D721Med (cell line): ENCODE results near the gene TOR2A.

ENCODE experiments used
- DNase-seq: peaks from one replicate; pipeline ENCODE4 v3.0.0; 2011; ENCODE audit warnings: low spot score; ENCODE audit not compliant: insufficient read length
- FAIRE-seq: peaks from 2 replicates; lab custom pipeline; 2011; peaks lifted over from hg19 to GRCh38; lab: Jason Lieb, UNC
- TF ChIP-seq, protein P1 (sequence below): IDR thresholded peaks from 2 replicates; pipeline ENCODE4 v1.5.1; 2012; ENCODE audit warnings: mild to moderate bottlenecking, control low read depth; ENCODE audit not compliant: insufficient read depth; ENCODE audit errors: missing control alignments

The TOR2A gene

DNA sequence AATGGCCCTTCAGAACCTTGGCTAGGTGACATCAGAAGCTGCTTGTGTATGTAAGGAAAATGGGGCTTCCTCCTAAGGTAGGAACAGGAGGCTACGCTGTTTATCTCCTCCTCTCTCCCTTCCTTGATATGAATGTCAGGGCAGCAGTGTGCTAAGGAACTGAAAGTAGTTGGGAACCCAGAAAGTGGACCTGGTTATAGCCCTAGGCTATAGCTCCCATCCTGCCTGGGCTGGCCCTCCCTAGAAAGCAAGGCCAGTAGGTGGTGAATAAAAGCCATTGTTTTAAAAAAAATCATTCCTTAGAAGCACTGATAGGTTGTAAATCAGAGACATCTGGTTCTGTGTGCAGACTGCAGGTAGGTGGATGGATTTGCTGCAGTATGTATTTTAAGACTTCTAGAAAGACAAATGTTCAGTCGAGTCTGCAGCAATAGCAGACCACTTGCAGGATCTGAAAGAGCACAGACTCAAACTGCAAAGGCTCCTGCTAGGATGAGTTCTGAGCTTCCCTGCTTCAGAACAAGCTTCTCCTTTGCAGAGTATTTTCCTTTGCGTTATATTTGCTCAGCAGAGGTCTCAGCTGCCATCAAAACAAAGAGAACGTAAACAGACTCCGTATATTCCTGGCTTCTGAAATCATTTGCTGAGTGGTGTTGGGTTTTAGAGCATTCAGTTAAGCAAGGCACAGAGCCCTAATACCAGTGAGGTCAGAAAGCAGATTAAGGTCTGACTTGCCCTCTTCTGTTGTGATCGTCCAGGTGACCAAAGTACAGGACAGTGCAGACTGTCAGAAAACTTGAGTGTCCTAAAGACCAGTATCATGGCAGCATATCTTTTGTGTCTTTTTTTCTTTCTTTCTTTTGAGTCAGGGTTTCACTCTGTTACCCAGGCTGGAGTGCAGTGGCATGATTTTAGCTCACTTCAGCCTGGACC lies 48.4 kb downstream of the TOR2A start:
- TF ChIP-seq, protein P1, sequence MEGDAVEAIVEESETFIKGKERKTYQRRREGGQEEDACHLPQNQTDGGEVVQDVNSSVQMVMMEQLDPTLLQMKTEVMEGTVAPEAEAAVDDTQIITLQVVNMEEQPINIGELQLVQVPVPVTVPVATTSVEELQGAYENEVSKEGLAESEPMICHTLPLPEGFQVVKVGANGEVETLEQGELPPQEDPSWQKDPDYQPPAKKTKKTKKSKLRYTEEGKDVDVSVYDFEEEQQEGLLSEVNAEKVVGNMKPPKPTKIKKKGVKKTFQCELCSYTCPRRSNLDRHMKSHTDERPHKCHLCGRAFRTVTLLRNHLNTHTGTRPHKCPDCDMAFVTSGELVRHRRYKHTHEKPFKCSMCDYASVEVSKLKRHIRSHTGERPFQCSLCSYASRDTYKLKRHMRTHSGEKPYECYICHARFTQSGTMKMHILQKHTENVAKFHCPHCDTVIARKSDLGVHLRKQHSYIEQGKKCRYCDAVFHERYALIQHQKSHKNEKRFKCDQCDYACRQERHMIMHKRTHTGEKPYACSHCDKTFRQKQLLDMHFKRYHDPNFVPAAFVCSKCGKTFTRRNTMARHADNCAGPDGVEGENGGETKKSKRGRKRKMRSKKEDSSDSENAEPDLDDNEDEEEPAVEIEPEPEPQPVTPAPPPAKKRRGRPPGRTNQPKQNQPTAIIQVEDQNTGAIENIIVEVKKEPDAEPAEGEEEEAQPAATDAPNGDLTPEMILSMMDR: no peak
- FAIRE-seq (no peak), DNase-seq (no peak)

DNA sequence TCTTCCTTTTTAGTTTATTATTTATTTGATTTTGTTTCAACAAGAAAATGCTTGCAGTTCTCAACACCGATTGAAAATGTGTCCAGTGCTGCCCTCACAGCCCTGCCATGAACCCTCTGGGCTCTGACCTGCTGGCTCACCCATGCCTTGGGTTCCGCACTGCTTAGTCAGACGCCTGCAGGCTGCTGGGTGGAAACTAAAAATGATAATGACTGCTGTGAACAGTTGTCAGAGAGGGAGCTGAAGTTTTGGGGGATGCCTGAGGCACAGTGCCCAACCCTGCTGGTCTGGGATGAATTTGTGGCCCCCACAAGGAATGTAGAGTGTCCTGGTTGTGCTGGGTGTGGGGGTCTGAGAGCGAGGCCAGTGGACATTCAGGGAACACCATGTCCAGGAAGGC lies 50.5 kb downstream of the TOR2A start:
- no peak for FAIRE-seq
- TF ChIP-seq, protein P1: no peak
- DNase-seq: no peak

GRCh38 chr9:127683723-127684122 lies 51.4 kb downstream of the TOR2A start:
- no peak for DNase-seq
- TF ChIP-seq, protein P1: no peak
- FAIRE-seq: no peak

GRCh38 chr9:127682351-127683136 lies 52.5 kb downstream of the TOR2A start:
- TF ChIP-seq, protein P1: no peak
- no peak for DNase-seq
- FAIRE-seq: no peak
